Stimulated activated CD8-positive, alpha-beta memory T cell treated with anti-CD3 and anti-CD28 coated beads, Interleukin-4, amount 100 ng/mL, for 4 hours (primary cell): Measurements from ENCODE around the gene CCR8.
"Not testable (repeated sequence)": the region's sequence is repeated elsewhere in the genome, so short reads cannot be mapped to it uniquely, and the experiment has no call there.

Experiments
- DNase-seq, 2 donors: peaks; one replicate each; pipeline ENCODE4 v3.0.0-alpha.2; 2020; ENCODE audit warnings: low read depth in 2 of 2, low spot score in 1 of 2

CCR8 gene

GRCh38 chr3:39313289-39313688 lies 16.2 kb upstream of the CCR8 start:
- DNase-seq: no peak

GRCh38 chr3:39315420-39315819 lies 14.1 kb upstream of the CCR8 start:
- no peak for DNase-seq

GRCh38 chr3:39317571-39318169 lies 11.8 kb upstream of the CCR8 start:
- no peak for DNase-seq

- DNase-seq: no peak
These were observed 11.2 kb upstream of the CCR8 start for GRCh38 chr3:39318301-39318700.

- no peak for DNase-seq
These were observed 10.3 kb upstream of the CCR8 start for GRCh38 chr3:39319249-39319648.

GRCh38 chr3:39321574-39321983 lies 7.9 kb upstream of the CCR8 start:
- not testable (repeated sequence) for DNase-seq

GRCh38 chr3:39322209-39322715 lies 7.2 kb upstream of the CCR8 start:
- DNase-seq: not testable (repeated sequence)

- DNase-seq: no peak
These were observed 6.6 kb upstream of the CCR8 start for GRCh38 chr3:39322936-39323335.

GRCh38 chr3:39323494-39323893 lies 6.0 kb upstream of the CCR8 start:
- no peak for DNase-seq

- no peak for DNase-seq
These were observed 4.3 kb upstream of the CCR8 start for GRCh38 chr3:39325236-39325635.

GRCh38 chr3:39327053-39327745 lies 2.3 kb upstream of the CCR8 start:
- DNase-seq: no peak

GRCh38 chr3:39327746-39328349 lies 1.7 kb upstream of the CCR8 start:
- no peak for DNase-seq

GRCh38 chr3:39330824-39331223 lies 1.3 kb downstream of the CCR8 start:
- no peak for DNase-seq

- no peak for DNase-seq
These were observed 3.0 kb downstream of the CCR8 start for GRCh38 chr3:39332525-39332924.

- no peak for DNase-seq
These were observed 4.1 kb downstream of the CCR8 start for GRCh38 chr3:39333607-39334006.

GRCh38 chr3:39334205-39334604 lies 4.7 kb downstream of the CCR8 start:
- no peak for DNase-seq

- DNase-seq: no peak
These were observed 8.7 kb downstream of the CCR8 start for GRCh38 chr3:39338201-39338600.

GRCh38 chr3:39339086-39339485 lies 9.6 kb downstream of the CCR8 start:
- DNase-seq: no peak

- DNase-seq: no peak
These were observed 13.7 kb downstream of the CCR8 start for GRCh38 chr3:39343076-39343717.

- DNase-seq: no peak
These were observed 14.3 kb downstream of the CCR8 start for GRCh38 chr3:39343760-39344159.

- DNase-seq: no peak
These were observed 15.3 kb downstream of the CCR8 start for GRCh38 chr3:39344746-39345344.
